GM20431 (cell line): ENCODE data around the gene DUSP9.
"Not testable (repeated sequence)": the region's sequence is repeated elsewhere in the genome, so short reads cannot be mapped to it uniquely, and the experiment has no call there.

ENCODE experiments used
- in situ Hi-C: fragments of 300-500 bp; cut with MseI, MboI; formaldehyde crosslinking; loops from one replicate; pipeline ENCODE4 v1.15.0; 2020; ENCODE audit warnings: low sequenced_read_pairs; ENCODE audit not compliant: unreplicated experiment

DUSP9 gene, protein sequence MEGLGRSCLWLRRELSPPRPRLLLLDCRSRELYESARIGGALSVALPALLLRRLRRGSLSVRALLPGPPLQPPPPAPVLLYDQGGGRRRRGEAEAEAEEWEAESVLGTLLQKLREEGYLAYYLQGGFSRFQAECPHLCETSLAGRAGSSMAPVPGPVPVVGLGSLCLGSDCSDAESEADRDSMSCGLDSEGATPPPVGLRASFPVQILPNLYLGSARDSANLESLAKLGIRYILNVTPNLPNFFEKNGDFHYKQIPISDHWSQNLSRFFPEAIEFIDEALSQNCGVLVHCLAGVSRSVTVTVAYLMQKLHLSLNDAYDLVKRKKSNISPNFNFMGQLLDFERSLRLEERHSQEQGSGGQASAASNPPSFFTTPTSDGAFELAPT

DNA sequence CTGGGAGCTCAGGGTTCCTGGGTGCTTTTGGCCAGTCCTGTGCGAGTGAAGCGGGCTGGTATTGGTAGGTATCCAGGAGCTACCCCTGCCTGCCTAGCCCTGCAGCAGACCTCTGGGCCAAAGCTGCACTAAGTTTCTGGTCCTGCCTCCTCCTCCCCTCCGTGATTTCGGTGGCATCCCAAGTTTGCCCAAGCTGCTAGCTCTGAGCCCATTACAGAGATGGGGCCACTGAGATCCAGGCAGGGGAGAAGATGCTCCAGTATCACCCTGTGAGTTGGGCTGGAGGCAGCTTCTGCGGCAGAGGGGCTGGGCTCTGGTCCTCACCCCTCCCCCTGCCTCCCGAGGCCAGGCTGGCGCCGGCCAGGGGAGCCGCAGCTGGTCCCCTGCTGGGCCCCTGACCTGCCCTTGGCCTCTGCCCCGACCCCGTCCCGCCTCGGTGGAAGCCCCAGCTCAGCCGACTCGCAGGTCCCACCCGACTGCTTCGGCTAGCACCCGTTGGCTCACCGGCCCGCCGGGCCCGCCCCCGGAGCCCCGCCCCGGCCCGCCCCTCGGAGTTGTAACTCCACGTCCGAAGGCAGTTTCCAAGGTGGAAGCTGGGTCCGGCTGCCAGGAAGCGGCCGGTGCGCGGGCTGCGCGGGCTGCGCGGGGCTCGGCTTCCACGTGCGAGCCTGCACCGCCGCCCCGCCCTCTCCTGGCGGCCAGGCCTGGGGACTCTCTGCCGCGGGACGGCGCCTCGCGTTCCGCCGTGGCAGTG is at the start of gene DUSP9:
Gene DUSP9, plus strand, starts transcription at position 584 of the 754 bp plus-strand sequence. CDS start 751 bp downstream, outside the sequence.
- in situ Hi-C loops = no loop called here

DNA sequence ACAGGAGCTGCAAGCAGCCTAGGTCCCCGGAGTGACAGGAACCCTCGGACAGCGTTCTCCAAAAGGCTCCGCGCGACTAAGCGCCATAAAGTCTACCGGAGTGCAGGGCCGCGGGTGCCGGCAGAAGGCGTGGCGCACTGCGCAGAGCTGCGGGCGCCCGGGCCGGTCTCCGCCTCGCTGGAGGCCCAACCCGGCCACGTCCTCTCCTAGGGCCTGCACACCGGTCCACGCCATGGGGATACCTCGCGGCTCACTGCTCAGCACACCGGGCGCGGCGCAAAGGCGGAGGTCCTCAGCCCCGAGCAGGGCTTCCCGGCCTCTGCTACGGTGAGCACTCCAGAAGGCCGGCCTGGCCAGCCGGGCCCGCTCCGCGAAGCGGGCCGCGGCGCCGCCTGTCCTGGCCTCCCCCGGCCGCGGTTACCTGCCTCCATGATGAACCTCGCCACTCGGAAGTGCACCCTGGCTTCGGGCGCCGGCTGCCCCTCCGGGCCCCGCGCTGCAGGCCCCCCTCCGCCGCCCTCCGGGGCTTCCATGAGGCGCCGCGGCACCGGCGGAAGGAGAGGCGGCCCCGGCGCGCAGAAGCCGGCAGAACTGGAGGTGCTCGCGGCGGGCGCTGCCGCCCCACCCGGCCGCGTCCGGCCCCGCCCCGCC is 48.3 kb upstream of the DUSP9 start, which contains the start of gene CCNQ:
Gene CCNQ, minus strand, starts transcription at position 599 of the 651 bp plus-strand sequence. Its CDS starts 66 bp downstream, at position 533.
- in situ Hi-C loops = no loop called here

DNA sequence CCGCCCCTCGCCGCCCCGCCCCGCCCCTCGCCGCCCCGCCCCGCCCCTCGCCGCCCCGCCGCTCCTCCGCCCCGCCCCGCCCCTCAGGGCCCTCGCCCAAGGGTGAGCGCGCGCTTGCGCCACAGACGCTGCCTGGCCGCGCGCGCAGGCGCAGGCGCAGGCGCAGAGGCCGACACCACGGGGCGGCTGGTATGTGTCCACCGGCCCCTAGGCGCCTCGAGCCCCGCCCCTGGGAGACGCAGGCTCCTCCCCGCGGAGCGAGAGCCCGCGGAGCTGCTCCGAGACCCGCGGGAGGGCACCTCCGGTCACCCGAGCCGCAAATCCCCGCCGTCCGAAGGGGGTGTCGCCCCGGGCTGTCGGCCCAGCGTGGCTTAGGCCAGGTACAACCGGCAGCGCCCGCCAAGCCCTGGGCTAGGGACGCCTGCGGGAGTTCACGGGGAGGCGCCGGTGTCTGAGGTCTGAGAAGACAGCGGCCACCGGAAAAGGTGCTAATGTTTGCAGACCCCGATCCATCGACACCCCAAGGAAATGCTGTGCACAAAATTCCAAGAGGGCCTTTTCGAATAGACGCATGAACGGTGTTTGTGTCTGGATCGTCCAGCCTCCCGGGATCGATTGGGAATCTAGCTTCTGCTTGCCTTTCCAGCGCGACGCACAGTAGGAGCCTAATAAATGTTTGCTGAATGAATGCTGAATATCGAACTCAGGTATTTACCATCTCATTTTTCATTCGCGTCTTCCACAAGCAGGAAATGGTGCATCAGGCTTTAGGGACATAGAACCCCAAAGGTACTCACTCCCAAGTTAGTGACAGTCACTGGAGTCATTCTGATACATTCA is 47.6 kb upstream of the DUSP9 start:
- in situ Hi-C loops = no loop called here

DNA sequence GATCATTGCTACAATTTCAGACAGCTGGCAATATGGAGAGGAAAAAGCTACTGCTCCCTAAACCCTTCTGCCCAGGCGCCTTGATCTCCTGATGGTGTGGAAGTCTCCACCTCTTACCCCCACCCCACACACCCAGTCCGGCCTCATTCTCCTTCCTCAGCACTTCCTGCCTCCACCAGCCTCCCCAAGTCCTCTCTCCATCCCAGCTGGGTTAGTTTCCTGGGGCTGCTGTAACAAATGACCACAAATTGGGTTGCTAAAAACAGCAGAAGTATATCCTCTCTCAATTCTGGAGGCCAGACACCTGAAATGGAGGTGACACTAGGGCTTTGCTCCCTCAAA is 47.0 kb upstream of the DUSP9 start:
- in situ Hi-C loops = no loop called here

DNA sequence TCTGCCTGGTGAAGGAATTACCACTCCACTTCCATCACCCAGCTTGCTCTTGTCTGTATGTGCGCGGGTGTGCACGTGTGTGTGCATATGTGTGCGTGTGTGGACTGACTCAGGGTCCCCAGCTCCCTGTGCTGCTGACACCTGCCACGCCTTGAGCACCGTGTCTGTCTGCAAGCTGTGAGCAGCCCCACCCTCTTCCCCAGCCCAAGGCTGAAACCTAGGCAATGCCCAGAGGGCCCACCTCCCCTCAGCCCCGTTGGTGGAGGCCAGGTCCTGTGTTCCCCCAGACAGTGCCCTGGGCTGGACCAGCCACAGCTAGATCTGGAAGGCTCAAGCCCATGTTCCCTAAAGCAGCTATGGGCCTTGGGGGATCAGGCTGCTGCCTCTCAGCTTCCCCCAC is 46.1 kb upstream of the DUSP9 start:
- in situ Hi-C loops = no loop called here

DNA sequence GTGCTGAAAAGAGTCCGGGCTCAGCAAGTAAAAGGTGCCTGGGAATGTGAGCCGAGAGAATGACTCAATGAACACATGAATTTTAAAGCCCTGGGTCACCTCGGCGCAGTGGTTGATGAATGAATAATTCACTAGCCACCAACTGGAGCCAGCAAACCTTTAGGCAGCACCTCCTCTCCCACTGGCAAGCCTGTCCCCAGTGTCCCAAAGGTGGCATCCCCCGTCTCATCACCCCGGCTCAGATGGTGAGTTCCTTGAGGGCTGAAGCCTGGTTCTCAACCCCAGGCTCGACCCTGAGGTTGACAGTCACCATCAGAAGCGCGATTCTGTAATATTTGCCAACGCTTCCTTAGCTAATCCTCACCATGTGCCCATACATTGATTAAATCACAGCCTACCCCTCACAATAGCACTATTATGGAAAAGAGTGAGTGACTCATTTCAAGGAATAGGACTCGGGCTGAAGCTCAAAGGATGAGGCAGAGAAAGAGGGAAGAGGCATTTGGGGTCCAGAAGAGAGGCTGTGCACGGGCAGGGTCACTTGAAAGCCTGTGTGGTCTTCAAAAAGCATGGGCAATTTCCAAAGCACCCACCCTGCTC is 45.4 kb upstream of the DUSP9 start:
- in situ Hi-C loops = no loop called here

DNA sequence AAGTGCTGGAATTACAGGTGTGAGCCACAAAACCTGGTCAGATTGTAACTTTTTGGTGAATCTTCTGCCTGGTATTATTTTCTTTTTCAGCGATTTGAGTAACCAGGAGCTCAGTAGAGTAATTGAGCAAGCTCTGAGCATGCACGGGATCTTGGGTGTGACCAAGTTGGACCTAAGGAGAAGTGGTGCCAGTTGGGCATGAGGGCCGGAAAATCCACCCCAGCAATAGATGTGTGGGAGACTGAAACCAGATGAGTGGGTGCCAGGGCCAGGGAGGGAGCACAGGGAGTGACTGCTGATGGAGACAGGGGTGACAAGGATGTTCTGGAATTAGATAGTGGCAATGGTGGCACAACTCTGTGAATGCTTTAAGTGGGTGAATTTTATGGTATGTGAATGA is 44.4 kb upstream of the DUSP9 start:
- in situ Hi-C loops = no loop called here

DNA sequence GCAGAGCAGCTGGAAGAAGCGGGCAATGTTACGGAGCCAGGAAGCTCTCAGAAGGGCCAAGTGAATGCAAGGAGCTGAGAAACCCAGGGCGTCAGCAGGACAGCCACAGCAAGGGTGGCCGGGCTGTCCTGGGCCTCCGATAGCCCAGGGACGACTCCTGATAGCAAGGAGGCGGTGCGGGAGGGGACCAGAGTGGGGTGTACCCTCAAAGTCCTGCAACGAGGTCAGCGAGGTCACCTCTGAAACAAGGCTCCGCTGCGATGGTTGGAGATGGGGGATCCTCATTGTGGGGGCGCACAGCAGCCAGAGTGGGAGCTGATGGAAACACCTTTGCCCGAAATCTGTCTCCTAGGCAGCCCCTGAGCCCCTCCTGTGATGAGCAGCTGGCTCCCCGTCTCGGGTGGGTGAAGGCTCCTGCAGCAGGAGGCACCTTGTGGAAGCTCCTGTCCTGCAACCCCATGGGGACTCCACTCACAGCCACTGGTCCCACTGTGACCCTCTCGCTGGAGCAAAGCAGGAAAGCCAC is 43.8 kb upstream of the DUSP9 start:
- in situ Hi-C loops = no loop called here

DNA sequence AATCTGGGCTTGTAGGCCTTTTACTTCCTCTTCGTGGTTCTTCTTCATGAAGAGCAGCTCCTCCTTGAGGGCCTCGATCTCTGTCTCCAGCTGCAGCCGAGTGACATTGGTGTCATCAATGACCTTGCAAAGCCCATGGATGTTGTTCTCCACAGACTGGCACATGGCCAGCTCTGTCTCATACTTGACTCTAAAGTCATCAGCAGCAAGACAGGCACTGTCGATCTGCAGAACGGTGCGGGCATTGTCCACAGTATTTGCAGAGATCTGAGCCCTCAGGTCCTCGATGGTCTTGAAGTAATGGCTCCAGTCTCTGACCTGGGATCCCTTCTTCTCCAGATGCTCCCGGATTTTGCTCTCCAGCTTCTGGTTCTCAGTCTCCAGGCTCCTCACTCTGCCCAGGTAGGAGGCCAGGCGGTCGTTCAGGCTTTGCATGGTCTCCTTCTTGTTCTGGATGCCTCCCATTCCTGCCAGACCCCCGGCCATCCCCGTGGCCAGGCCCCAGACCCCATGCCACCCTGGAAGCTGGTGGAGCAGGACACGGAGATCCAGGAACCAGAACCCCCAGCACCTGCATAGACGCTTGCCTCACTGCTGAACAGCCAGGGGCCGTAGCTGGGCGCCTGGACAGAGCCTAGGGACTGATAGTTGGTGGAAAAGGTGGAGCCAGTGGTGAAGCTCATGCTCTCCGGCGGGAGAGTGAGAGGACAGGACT is 42.2 kb upstream of the DUSP9 start:
- in situ Hi-C loops = not testable (repeated sequence)

DNA sequence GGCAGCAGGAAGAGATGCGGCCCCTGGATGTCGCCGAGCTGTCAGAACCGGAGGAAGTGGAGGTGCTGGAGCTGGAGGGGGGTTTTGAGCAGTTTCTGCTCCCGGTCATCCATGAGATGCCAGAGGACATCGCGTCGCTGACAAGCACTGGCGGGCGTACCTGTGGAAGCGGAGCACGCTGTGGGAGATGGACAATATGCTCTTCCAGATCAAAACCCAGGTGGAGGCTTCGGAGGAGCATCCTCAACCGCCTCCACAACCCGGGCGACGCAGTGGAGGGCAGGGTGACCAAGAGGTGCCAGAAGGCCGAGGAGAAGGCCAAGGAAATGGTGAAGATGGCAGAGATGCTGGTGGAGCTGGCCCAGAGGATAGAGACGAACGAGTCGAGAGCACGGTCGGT is 40.5 kb upstream of the DUSP9 start:
- in situ Hi-C loops = no loop called here

DNA sequence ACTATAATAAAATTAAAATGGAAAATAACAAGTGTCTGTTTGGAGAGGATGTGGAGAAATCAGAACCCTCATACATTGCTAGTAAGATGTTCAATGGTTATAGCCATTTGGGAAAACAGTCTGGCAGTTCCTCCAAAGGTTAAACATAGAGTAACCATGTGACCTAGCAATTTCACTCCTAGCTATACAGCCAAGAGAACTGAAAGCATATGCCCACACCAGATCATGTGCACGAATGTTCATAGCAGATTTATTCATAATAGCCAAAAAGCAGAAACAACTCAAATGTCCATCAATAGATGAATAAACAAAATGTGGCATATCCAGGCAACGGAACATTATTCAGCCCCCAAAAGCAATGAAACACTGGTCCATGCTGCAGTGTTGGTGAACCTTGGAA is 38.6 kb upstream of the DUSP9 start:
- in situ Hi-C loops = no loop called here

DNA sequence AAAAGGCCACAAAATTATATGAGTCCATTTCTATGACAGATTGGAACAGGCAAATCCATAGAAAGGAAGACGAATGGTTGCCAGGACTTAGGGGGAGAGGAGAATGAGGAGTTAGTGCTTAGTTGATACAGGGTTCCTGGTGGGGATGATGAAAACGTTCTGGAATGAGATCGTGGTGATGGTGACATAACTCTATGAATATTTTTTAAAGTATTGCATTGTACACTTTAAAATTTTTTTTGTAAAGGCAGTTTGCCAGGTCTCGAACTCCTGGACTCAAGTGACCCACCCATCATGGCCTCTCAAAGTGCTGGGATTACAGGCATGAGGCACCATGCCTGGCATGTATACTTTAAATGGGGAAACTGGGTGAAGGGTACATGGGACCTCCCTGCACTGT is 38.2 kb upstream of the DUSP9 start:
- in situ Hi-C loops = no loop called here

DNA sequence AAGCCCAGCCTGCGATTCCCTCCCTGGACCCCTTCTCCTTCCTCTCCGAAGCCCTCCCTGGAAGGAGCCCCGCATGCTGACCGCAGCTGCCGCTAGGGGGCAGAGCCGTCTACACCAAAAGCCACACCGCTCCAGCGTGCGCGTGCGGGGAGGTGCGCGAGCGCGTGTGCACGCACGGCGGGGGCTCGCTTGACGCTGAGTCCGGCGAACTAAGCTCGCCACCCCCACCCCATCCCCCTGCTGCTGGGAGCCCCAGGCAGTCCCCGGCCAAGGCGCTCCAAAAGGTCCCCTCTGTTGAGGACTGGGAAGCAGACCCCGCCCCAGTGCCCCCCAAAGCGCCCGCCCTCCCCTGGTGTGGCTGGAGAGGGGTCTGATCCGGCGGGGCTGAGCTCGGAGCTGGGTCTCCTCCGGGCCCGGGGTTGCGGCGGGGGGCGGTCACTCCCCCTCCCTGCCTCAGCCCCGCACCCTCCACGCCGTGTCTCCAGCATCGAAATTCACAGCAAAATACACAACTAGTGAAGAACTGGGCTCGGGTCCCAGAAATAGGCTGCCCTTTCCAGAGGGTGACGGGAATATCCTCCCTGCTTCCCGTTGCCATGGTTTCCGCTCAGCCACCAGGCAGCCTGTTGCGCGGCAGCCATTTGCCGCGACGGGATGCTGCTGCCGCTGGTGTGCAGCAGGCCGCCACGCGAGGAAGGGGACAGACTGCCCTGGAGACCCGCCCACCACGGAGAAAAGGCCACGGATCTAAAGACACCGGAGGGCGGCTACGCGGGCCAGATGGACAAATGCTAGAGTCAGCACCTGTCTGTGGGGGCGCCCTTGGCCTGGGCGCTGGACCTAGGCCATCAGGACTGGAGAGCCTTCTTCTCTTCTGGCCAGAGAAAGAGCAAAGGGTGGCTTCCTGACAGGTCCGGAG is 36.8 kb upstream of the DUSP9 start:
- in situ Hi-C loops = no loop called here

DNA sequence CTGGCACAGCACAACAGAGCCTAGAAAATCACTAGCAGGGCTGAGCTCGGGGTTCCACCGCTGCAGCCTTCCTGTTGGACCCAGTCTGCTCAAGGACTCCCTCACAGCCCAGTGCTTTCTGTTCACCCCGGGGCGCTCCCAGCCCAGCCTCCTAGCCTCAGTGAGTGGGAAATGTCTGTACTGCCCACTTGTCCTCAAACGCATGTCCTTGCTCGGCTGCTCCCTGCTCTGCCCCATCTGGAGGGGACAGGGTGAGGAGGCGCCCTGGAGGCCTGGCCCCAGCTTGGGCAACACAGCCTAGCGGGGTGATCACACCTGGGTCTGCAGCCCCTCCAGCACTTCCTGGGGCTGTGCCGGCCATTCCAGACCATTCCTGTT is 36.2 kb upstream of the DUSP9 start:
- in situ Hi-C loops = no loop called here

DNA sequence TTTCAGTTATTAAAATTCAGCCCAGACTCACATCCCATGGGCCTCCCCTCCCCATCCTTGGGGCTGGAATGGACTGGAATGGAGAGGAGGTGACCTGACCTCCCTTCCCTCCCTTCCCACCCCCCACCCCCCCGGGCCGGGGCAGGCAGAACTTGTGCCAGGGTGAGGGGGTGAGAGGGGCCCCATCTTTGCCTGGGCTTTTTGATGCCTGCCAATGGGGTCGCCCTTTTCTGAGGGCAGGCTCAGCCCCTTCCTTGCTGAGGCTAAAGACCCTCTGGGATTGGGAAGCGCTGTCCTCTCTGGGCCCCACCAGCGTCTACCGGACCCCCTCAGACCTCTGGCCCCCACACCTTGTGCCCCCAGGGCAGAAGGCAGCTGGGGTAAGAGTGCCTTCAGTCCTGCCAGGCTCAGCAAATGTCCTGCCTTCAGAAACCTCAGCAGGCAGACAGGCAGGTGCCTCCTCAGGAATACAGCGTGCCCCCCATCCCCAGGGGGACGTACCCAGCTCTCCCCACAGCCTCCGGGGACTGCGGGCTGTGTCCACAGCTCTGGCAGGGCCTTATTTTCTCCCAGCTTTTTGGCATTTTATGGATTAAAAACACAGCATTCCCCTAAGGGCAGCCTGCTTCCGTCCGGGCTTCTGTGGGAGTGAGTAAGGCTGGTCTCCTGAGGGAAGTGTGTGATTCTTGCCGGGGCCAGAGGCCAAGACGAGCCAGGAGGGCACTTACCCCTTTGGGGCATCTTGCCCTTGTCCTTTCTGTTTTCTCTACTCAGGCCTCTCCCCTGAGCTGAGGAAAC is 35.5 kb upstream of the DUSP9 start:
- in situ Hi-C loops = no loop called here

DNA sequence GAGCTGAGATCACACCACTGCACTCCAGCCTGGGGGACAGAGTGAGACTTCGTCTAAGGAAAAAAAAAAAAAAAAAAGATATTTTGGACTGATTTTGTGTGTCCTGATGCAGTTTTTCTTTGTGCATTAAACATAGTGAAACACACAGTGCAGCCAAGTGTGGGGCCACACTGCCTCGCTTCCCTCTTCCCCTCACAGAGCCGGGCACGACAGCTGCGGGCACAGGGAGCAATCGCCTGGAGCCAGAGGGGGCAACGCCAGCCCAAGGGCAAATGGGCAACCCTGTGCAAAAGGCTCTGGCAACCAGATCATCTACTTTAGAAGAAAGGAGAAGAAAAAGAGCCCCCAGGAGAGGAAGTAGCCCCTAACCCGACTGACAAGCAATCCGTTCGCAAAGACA is 34.6 kb upstream of the DUSP9 start:
- in situ Hi-C loops = no loop called here

DNA sequence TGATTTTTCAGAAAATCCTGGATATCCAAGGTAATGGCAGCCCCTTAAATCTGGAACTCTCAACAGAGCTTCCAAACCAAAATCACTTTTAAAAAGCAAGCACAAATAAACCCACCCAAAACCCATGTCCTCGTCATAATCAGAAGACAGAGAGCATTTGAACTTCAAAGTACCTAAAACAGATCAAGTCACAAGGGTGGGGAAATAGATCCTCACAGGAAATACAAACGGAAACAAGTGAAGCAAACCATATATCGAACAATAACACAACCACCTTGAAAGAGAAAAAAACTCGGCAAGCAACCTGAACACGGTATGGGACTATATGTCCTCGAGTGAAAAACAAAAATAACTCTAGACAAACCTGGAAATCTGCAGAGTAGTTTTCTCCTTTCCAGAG is 32.2 kb upstream of the DUSP9 start:
- in situ Hi-C loops = no loop called here
